ENCODE measurements around the gene PPP1R1C.

DNA sequence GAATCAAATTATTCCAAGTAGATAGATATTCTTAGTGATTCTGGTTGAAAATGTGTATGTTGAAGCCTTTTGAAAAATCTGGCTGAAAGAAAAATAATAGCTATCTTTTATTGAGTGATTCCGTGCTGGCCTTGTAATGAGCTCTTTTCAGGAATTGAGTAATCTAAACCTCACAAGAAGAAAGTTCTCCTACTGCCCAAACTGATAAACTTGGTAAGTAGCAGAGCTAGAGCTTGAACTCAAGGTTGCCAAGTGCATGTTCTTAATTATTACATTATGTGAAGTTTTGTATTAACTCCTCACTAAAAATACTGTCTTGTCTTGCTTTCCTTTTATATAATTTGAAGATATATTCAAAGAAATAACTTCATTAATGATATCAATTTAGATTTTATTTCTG lies 1.6 kb upstream of the PPP1R1C start:
- TF ChIP-seq, protein P1, sequence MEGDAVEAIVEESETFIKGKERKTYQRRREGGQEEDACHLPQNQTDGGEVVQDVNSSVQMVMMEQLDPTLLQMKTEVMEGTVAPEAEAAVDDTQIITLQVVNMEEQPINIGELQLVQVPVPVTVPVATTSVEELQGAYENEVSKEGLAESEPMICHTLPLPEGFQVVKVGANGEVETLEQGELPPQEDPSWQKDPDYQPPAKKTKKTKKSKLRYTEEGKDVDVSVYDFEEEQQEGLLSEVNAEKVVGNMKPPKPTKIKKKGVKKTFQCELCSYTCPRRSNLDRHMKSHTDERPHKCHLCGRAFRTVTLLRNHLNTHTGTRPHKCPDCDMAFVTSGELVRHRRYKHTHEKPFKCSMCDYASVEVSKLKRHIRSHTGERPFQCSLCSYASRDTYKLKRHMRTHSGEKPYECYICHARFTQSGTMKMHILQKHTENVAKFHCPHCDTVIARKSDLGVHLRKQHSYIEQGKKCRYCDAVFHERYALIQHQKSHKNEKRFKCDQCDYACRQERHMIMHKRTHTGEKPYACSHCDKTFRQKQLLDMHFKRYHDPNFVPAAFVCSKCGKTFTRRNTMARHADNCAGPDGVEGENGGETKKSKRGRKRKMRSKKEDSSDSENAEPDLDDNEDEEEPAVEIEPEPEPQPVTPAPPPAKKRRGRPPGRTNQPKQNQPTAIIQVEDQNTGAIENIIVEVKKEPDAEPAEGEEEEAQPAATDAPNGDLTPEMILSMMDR (IDR thresholded peaks at IDR 0.05) = no peak
- no peak for TF ChIP-seq POLR2A (IDR thresholded peaks at IDR 0.05)
